Body of pancreas (tissue), 4 donors: ENCODE data around the gene OSBPL5.

ENCODE experiments used
- CTCF ChIP-seq, 7 experiments: fragments of 450-650 bp in 4 of 7; fragments of 200-600 bp in 3 of 7; sonication (generic) in 3 of 7; IDR thresholded peaks; one replicate each; pipeline ENCODE4 v1.5.1; 2016 to 2019; ENCODE audit warnings: antibody characterized with exemption in 7 of 7
- POLR2A ChIP-seq, 3 donors: fragments of 450-650 bp; IDR thresholded peaks; one replicate each; pipeline ENCODE4 v1.6.1; 2016; ENCODE audit warnings: antibody characterized with exemption in 3 of 3, mild to moderate bottlenecking in 2 of 3

- no peak for TF ChIP-seq CTCF (IDR thresholded peaks at IDR 0.05)
- TF ChIP-seq POLR2A (IDR thresholded peaks at IDR 0.05), result no peak
Observed at GRCh38 chr11:3206156-3206921, 41.2 kb upstream of the OSBPL5 start.
